ENCODE data around the gene LRP6.

GRCh38 chr12:12224240-12224940, 42.5 kb downstream of the LRP6 start:
- no peak for TF ChIP-seq POLR2A (IDR thresholded peaks at IDR 0.05; ENCODE audit: low read length)
- TF ChIP-seq GATA1 (IDR thresholded peaks at IDR 0.05; ENCODE audit: low read depth, low read length): no peak
